Activated naive CD8-positive, alpha-beta T cell treated with anti-CD3 and anti-CD28 coated beads, Interleukin-2, amount 50 U/mL, for 24 hours (primary cell): Measurements from ENCODE around the gene HIVEP3.

Source experiments
- ATAC-seq: fragments of 150-1000 bp; cut with Tn5 transposase; one replicate; pipeline ENCODE4 v1.10.0; 2021
- DNase-seq: peaks from one replicate; pipeline ENCODE4 v3.0.0; 2021
- H3K27ac Mint-ChIP-seq: one replicate; pipeline ENCODE4 v1.8.0; 2021; ENCODE audit warnings: mild to moderate bottlenecking, mixed read lengths
- H3K27me3 Mint-ChIP-seq: one replicate; pipeline ENCODE4 v1.8.0; 2021; ENCODE audit warnings: mixed read lengths
- H3K36me3 Mint-ChIP-seq: one replicate; pipeline ENCODE4 v1.8.0; 2021; ENCODE audit warnings: low read depth, mixed read lengths
- H3K4me1 Mint-ChIP-seq: one replicate; pipeline ENCODE4 v1.8.0; 2021; ENCODE audit warnings: mixed read lengths
- H3K4me3 Mint-ChIP-seq: one replicate; pipeline ENCODE4 v1.8.0; 2021; ENCODE audit warnings: mild to moderate bottlenecking, moderate library complexity, mixed read lengths
- H3K9me3 Mint-ChIP-seq: one replicate; pipeline ENCODE4 v1.8.0; 2021; ENCODE audit warnings: mixed read lengths

HIVEP3 gene

GRCh38 chr1:41783189-41783639 is 135.5 kb downstream of the HIVEP3 start:
- Mint-ChIP-seq H3K4me3 (peak overlapping the region; percentile 75), H3K36me3 (peaks cover 3% of the 10 kb centered on the region), H3K9me3 (no peaks in the 10 kb centered on the region), H3K27me3 (no peaks in the 10 kb centered on the region), H3K27ac (peak overlapping the region; percentile 91), H3K4me1 (peaks cover 40% of the 10 kb centered on the region)
- DNase-seq (peak; percentile 56), ATAC-seq (peak; percentile 98)

GRCh38 chr1:41780916-41781315 is 137.8 kb downstream of the HIVEP3 start:
- Mint-ChIP-seq H3K27me3 (no peaks in the 10 kb centered on the region), H3K36me3 (peaks cover 3% of the 10 kb centered on the region), H3K4me3 (no peak overlapping the region), H3K27ac (no peak overlapping the region), H3K9me3 (no peaks in the 10 kb centered on the region), H3K4me1 (peaks cover 40% of the 10 kb centered on the region)
- ATAC-seq (no peak), DNase-seq (no peak)

- DNase-seq, result no peak
- Mint-ChIP-seq H3K9me3 (no peaks in the 10 kb centered on the region), H3K4me3 (no peak overlapping the region), H3K4me1 (peaks cover 39% of the 10 kb centered on the region), H3K36me3 (peaks cover 3% of the 10 kb centered on the region), H3K27ac (no peak overlapping the region), H3K27me3 (no peaks in the 10 kb centered on the region)
- no peak for ATAC-seq
Observed at GRCh38 chr1:41780322-41780721, 138.4 kb downstream of the HIVEP3 start.

- Mint-ChIP-seq H3K4me1 (peaks cover 29% of the 10 kb centered on the region), H3K36me3 (no peaks in the 10 kb centered on the region), H3K4me3 (no peak overlapping the region), H3K9me3 (no peaks in the 10 kb centered on the region), H3K27ac (no peak overlapping the region), H3K27me3 (no peaks in the 10 kb centered on the region)
- DNase-seq (no peak), ATAC-seq (no peak)
Observed at GRCh38 chr1:41779360-41779759, 139.4 kb downstream of the HIVEP3 start.

GRCh38 chr1:41777695-41778094 is 141.0 kb downstream of the HIVEP3 start:
- H3K4me3 Mint-ChIP-seq, result no peak overlapping the region
- no peaks in the 10 kb centered on the region for H3K36me3 Mint-ChIP-seq
- H3K27ac Mint-ChIP-seq, result no peak overlapping the region
- DNase-seq, result no peak
- no peaks in the 10 kb centered on the region for H3K27me3 Mint-ChIP-seq
- H3K9me3 Mint-ChIP-seq, result no peaks in the 10 kb centered on the region
- peaks cover 14% of the 10 kb centered on the region for H3K4me1 Mint-ChIP-seq
- ATAC-seq, result no peak

GRCh38 chr1:41776891-41777441 is 141.8 kb downstream of the HIVEP3 start:
- H3K9me3 Mint-ChIP-seq, result no peaks in the 10 kb centered on the region
- H3K4me3 Mint-ChIP-seq, result no peak overlapping the region
- H3K27me3 Mint-ChIP-seq, result no peaks in the 10 kb centered on the region
- no peaks in the 10 kb centered on the region for H3K36me3 Mint-ChIP-seq
- DNase-seq (no peak), ATAC-seq (no peak)
- H3K27ac Mint-ChIP-seq, result no peak overlapping the region
- peaks cover 7% of the 10 kb centered on the region for H3K4me1 Mint-ChIP-seq

GRCh38 chr1:41775956-41776585 is 142.7 kb downstream of the HIVEP3 start:
- DNase-seq (no peak), ATAC-seq (no peak)
- H3K27me3 Mint-ChIP-seq, result no peaks in the 10 kb centered on the region
- H3K36me3 Mint-ChIP-seq, result no peaks in the 10 kb centered on the region
- no peaks in the 10 kb centered on the region for H3K9me3 Mint-ChIP-seq
- no peak overlapping the region for H3K27ac Mint-ChIP-seq
- peaks cover 2% of the 10 kb centered on the region for H3K4me1 Mint-ChIP-seq
- H3K4me3 Mint-ChIP-seq, result no peak overlapping the region

- no peaks in the 10 kb centered on the region for H3K4me1 Mint-ChIP-seq
- DNase-seq (no peak), ATAC-seq (no peak)
- H3K9me3 Mint-ChIP-seq, result no peaks in the 10 kb centered on the region
- H3K36me3 Mint-ChIP-seq, result peaks cover 2% of the 10 kb centered on the region
- H3K27ac Mint-ChIP-seq, result no peak overlapping the region
- H3K27me3 Mint-ChIP-seq, result no peaks in the 10 kb centered on the region
- H3K4me3 Mint-ChIP-seq, result no peak overlapping the region
Observed at GRCh38 chr1:41774471-41774990, 144.2 kb downstream of the HIVEP3 start.

- ATAC-seq (no peak), DNase-seq (no peak)
- H3K36me3 Mint-ChIP-seq, result peaks cover 2% of the 10 kb centered on the region
- H3K4me1 Mint-ChIP-seq, result no peaks in the 10 kb centered on the region
- no peak overlapping the region for H3K4me3 Mint-ChIP-seq
- no peaks in the 10 kb centered on the region for H3K27me3 Mint-ChIP-seq
- no peak overlapping the region for H3K27ac Mint-ChIP-seq
- H3K9me3 Mint-ChIP-seq, result no peaks in the 10 kb centered on the region
Observed at GRCh38 chr1:41773842-41774241, 144.9 kb downstream of the HIVEP3 start.

- Mint-ChIP-seq H3K27ac (no peak overlapping the region), H3K4me3 (no peak overlapping the region), H3K36me3 (peaks cover 2% of the 10 kb centered on the region), H3K9me3 (no peaks in the 10 kb centered on the region), H3K27me3 (no peaks in the 10 kb centered on the region), H3K4me1 (no peaks in the 10 kb centered on the region)
- ATAC-seq (no peak), DNase-seq (no peak)
Observed at GRCh38 chr1:41773144-41773591, 145.6 kb downstream of the HIVEP3 start.

GRCh38 chr1:41769068-41769467 is 149.7 kb downstream of the HIVEP3 start:
- Mint-ChIP-seq H3K4me3 (no peak overlapping the region), H3K27ac (no peak overlapping the region), H3K36me3 (peaks cover 2% of the 10 kb centered on the region), H3K27me3 (no peaks in the 10 kb centered on the region), H3K4me1 (peaks cover 15% of the 10 kb centered on the region), H3K9me3 (no peaks in the 10 kb centered on the region)
- no peak for ATAC-seq
- no peak for DNase-seq

- H3K36me3 Mint-ChIP-seq, result peaks cover 2% of the 10 kb centered on the region
- no peak overlapping the region for H3K4me3 Mint-ChIP-seq
- H3K4me1 Mint-ChIP-seq, result peaks cover 17% of the 10 kb centered on the region
- no peak for DNase-seq
- H3K9me3 Mint-ChIP-seq, result no peaks in the 10 kb centered on the region
- ATAC-seq, result no peak
- no peaks in the 10 kb centered on the region for H3K27me3 Mint-ChIP-seq
- no peak overlapping the region for H3K27ac Mint-ChIP-seq
Observed at GRCh38 chr1:41768583-41768982, 150.1 kb downstream of the HIVEP3 start.

GRCh38 chr1:41767534-41768525 is 150.9 kb downstream of the HIVEP3 start:
- H3K4me1 Mint-ChIP-seq, result peaks cover 18% of the 10 kb centered on the region
- DNase-seq (no peak), ATAC-seq (no peak)
- H3K27me3 Mint-ChIP-seq, result no peaks in the 10 kb centered on the region
- H3K36me3 Mint-ChIP-seq, result peaks cover 2% of the 10 kb centered on the region
- no peak overlapping the region for H3K27ac Mint-ChIP-seq
- H3K9me3 Mint-ChIP-seq, result no peaks in the 10 kb centered on the region
- H3K4me3 Mint-ChIP-seq, result no peak overlapping the region

GRCh38 chr1:41766546-41766945 is 152.2 kb downstream of the HIVEP3 start:
- peaks cover 5% of the 10 kb centered on the region for H3K9me3 Mint-ChIP-seq
- H3K36me3 Mint-ChIP-seq, result peaks cover 2% of the 10 kb centered on the region
- H3K4me3 Mint-ChIP-seq, result no peak overlapping the region
- H3K27ac Mint-ChIP-seq, result no peak overlapping the region
- peaks cover 18% of the 10 kb centered on the region for H3K4me1 Mint-ChIP-seq
- no peaks in the 10 kb centered on the region for H3K27me3 Mint-ChIP-seq
- DNase-seq (no peak), ATAC-seq (no peak)
